HEK293 (cell line): Measurements from ENCODE around the gene ERVK3-1.

Experiments used
- GLIS2 ChIP-seq: fragments of 450-650 bp; formaldehyde crosslinking; IDR thresholded peaks from 2 replicates; pipeline ENCODE4 v1.5.1; 2016; ENCODE audit warnings: missing biosample characterization, missing genetic modification characterization
- HOXC10 ChIP-seq: sonication (generic); formaldehyde crosslinking; IDR thresholded peaks from 2 replicates; pipeline ENCODE4 v1.8.1; 2023; ENCODE audit warnings: mild to moderate bottlenecking, missing genetic modification reagents
- SETDB1 ChIP-seq: IDR thresholded peaks from one replicate; pipeline ENCODE4 v1.6.1; 2017; ENCODE audit warnings: mild to moderate bottlenecking, low read length, moderate library complexity, mixed read lengths; ENCODE audit not compliant: insufficient read length
- ZFP41 ChIP-seq: fragments of 450-650 bp; formaldehyde crosslinking; IDR thresholded peaks from 2 replicates; pipeline ENCODE4 v1.5.1; 2016; ENCODE audit warnings: missing biosample characterization, missing genetic modification characterization, borderline replicate concordance
- ZFP69B ChIP-seq: fragments of 450-650 bp; formaldehyde crosslinking; IDR thresholded peaks from 2 replicates; pipeline ENCODE4 v1.5.1; 2016; ENCODE audit warnings: missing biosample characterization, missing genetic modification characterization
- ZNF114 ChIP-seq: fragments of 450-650 bp; formaldehyde crosslinking; IDR thresholded peaks from 2 replicates; pipeline ENCODE4 v1.5.0; 2017; ENCODE audit warnings: missing biosample characterization, missing genetic modification characterization
- ZNF146 ChIP-seq: fragments of 450-650 bp; formaldehyde crosslinking; IDR thresholded peaks from 2 replicates; pipeline ENCODE4 v1.5.1; 2016; ENCODE audit warnings: missing biosample characterization, missing genetic modification characterization
- ZNF174 ChIP-seq: fragments of 450-650 bp; formaldehyde crosslinking; IDR thresholded peaks from 2 replicates; pipeline ENCODE4 v1.5.0; 2017; ENCODE audit warnings: missing biosample characterization, mild to moderate bottlenecking, missing genetic modification characterization
- ZNF223 ChIP-seq: fragments of 450-650 bp; formaldehyde crosslinking; IDR thresholded peaks from 2 replicates; pipeline ENCODE4 v1.5.1; 2016; ENCODE audit warnings: missing biosample characterization, missing genetic modification characterization
- ZNF549 ChIP-seq: fragments of 450-650 bp; IDR thresholded peaks from 2 replicates; pipeline ENCODE4 v1.5.1; 2018; ENCODE audit warnings: missing biosample characterization, missing genetic modification characterization, mild to moderate bottlenecking, inconsistent platforms, moderate library complexity
- ZNF555 ChIP-seq: fragments of 450-650 bp; formaldehyde crosslinking; conservative IDR thresholded peaks from 2 replicates; pipeline ENCODE4 v1.5.1; 2017; ENCODE audit warnings: missing biosample characterization, mild to moderate bottlenecking, missing genetic modification characterization, inconsistent platforms
- ZNF560 ChIP-seq: fragments of 450-650 bp; formaldehyde crosslinking; IDR thresholded peaks from 2 replicates; pipeline ENCODE4 v1.5.1; 2017; ENCODE audit warnings: missing biosample characterization, missing genetic modification characterization, borderline replicate concordance
- ZNF596 ChIP-seq: fragments of 450-650 bp; IDR thresholded peaks from 2 replicates; pipeline ENCODE4 v1.5.0; 2018; ENCODE audit warnings: missing biosample characterization, mild to moderate bottlenecking, missing genetic modification characterization, moderate library complexity
- ZNF677 ChIP-seq: fragments of 450-650 bp; IDR thresholded peaks from 2 replicates; pipeline ENCODE4 v1.5.0; 2018; ENCODE audit warnings: missing biosample characterization, mild to moderate bottlenecking, missing genetic modification characterization, moderate library complexity
- ZNF768 ChIP-seq: fragments of 450-650 bp; formaldehyde crosslinking; IDR thresholded peaks from 2 replicates; pipeline ENCODE4 v1.5.1; 2018; ENCODE audit warnings: missing biosample characterization, mild to moderate bottlenecking, missing genetic modification characterization
- ZNF792 ChIP-seq: fragments of 450-650 bp; formaldehyde crosslinking; IDR thresholded peaks from 2 replicates; pipeline ENCODE4 v1.5.1; 2016; ENCODE audit warnings: missing biosample characterization, missing genetic modification characterization
- ZSCAN16 ChIP-seq: fragments of 450-650 bp; formaldehyde crosslinking; IDR thresholded peaks from 2 replicates; pipeline ENCODE4 v1.5.1; 2016; ENCODE audit warnings: missing biosample characterization, missing genetic modification characterization
- TF ChIP-seq, protein P1 (sequence below): fragments of 450-650 bp; formaldehyde crosslinking; IDR thresholded peaks from 2 replicates; pipeline ENCODE4 v1.5.1; 2016; ENCODE audit warnings: missing biosample characterization, missing genetic modification characterization
- TF ChIP-seq, protein P2 (sequence below): fragments of 450-650 bp; formaldehyde crosslinking; IDR thresholded peaks from 2 replicates; pipeline ENCODE4 v1.5.1; 2016; ENCODE audit warnings: missing biosample characterization, missing genetic modification characterization
- TF ChIP-seq, protein P3 (sequence below): fragments of 450-650 bp; formaldehyde crosslinking; IDR thresholded peaks from 2 replicates; pipeline ENCODE4 v1.5.1; 2016; ENCODE audit warnings: missing biosample characterization, missing genetic modification characterization, borderline replicate concordance
- TF ChIP-seq, protein P4 (sequence below): fragments of 450-650 bp; formaldehyde crosslinking; IDR thresholded peaks from 2 replicates; pipeline ENCODE4 v1.5.1; 2016; ENCODE audit warnings: missing biosample characterization, missing genetic modification characterization
- TF ChIP-seq, protein P5 (sequence below): fragments of 450-650 bp; formaldehyde crosslinking; IDR thresholded peaks from 2 replicates; pipeline ENCODE4 v1.5.1; 2017; ENCODE audit warnings: missing biosample characterization, missing genetic modification characterization
- TF ChIP-seq, protein P6 (sequence below): fragments of 450-650 bp; formaldehyde crosslinking; IDR thresholded peaks from 2 replicates; pipeline ENCODE4 v1.5.1; 2016; ENCODE audit warnings: missing biosample characterization, missing genetic modification characterization
- TF ChIP-seq, protein P7 (sequence below): fragments of 450-650 bp; formaldehyde crosslinking; IDR thresholded peaks from 2 replicates; pipeline ENCODE4 v1.5.1; 2016; ENCODE audit warnings: missing biosample characterization, missing genetic modification characterization

Gene ERVK3-1

DNA sequence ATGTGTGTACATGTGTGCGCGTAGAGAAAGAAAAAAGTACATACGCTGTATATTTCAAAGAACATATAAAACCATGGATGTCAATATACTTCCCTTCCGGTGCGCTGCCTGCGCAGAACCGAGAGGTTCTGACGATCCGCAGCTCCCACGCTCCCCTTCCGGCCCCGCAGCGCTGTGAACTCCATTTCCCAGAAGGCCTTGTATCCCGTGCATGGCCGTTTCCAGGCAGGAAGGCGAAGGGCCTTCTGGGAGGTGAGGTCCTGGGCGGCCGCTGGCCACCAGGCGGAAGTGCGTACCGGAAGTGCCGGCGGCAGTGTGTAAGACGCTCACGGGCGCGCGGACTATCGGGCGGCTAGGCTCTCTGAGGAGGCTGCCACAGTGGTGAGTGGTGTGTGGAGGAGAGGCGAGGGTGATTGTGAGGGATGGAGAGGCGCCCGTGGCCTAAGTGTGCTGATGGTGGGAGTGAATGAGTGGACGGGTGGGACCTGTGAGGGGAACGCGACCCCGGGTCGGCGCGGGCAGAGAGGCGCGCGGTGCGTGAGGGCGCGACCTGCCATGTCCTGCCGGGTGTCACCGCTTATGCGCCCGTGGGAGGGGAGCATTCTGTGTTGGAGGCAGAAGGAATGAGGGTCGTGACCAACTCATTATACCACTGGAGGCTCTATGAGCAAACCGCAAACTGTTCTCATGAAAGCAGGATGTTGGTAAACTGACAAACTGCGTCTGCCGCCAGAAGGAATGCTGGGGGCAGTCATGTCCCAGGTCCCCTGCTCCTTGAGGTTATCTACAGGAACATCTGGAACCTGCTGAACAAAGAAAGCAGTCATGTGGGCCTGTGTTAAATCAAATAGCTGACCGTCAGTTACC lies at the start of gene ERVK3-1 (continued):
- TF ChIP-seq, protein P1, sequence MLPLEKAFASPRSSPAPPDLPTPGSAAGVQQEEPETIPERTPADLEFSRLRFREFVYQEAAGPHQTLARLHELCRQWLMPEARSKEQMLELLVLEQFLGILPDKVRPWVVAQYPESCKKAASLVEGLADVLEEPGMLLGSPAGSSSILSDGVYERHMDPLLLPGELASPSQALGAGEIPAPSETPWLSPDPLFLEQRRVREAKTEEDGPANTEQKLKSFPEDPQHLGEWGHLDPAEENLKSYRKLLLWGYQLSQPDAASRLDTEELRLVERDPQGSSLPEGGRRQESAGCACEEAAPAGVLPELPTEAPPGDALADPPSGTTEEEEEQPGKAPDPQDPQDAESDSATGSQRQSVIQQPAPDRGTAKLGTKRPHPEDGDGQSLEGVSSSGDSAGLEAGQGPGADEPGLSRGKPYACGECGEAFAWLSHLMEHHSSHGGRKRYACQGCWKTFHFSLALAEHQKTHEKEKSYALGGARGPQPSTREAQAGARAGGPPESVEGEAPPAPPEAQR (tag by site-specific recombination) = no peak
- TF ChIP-seq ZFP41 (tag by site-specific recombination) = no peak
- TF ChIP-seq HOXC10 (CRISPR knock-in tag) = peak; percentile 96; the same call in 1 of the 2 replicates
- TF ChIP-seq, protein P2, sequence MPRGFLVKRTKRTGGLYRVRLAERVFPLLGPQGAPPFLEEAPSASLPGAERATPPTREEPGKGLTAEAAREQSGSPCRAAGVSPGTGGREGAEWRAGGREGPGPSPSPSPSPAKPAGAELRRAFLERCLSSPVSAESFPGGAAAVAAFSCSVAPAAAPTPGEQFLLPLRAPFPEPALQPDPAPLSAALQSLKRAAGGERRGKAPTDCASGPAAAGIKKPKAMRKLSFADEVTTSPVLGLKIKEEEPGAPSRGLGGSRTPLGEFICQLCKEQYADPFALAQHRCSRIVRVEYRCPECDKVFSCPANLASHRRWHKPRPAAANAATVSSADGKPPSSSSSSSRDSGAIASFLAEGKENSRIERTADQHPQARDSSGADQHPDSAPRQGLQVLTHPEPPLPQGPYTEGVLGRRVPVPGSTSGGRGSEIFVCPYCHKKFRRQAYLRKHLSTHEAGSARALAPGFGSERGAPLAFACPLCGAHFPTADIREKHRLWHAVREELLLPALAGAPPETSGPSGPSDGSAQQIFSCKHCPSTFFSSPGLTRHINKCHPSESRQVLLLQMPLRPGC (tag by site-specific recombination) = peak; percentile 42; the same call in 1 of the 2 replicates
- no peak for TF ChIP-seq GLIS2 (tag by site-specific recombination)
- TF ChIP-seq, protein P3, sequence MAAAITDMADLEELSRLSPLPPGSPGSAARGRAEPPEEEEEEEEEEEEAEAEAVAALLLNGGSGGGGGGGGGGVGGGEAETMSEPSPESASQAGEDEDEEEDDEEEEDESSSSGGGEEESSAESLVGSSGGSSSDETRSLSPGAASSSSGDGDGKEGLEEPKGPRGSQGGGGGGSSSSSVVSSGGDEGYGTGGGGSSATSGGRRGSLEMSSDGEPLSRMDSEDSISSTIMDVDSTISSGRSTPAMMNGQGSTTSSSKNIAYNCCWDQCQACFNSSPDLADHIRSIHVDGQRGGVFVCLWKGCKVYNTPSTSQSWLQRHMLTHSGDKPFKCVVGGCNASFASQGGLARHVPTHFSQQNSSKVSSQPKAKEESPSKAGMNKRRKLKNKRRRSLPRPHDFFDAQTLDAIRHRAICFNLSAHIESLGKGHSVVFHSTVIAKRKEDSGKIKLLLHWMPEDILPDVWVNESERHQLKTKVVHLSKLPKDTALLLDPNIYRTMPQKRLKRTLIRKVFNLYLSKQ (tag by site-specific recombination) = no peak
- TF ChIP-seq ZNF560 (tag by site-specific recombination) = no peak
- no peak for TF ChIP-seq ZNF223 (tag by site-specific recombination)
- no peak for TF ChIP-seq ZNF555
- TF ChIP-seq, protein P4, sequence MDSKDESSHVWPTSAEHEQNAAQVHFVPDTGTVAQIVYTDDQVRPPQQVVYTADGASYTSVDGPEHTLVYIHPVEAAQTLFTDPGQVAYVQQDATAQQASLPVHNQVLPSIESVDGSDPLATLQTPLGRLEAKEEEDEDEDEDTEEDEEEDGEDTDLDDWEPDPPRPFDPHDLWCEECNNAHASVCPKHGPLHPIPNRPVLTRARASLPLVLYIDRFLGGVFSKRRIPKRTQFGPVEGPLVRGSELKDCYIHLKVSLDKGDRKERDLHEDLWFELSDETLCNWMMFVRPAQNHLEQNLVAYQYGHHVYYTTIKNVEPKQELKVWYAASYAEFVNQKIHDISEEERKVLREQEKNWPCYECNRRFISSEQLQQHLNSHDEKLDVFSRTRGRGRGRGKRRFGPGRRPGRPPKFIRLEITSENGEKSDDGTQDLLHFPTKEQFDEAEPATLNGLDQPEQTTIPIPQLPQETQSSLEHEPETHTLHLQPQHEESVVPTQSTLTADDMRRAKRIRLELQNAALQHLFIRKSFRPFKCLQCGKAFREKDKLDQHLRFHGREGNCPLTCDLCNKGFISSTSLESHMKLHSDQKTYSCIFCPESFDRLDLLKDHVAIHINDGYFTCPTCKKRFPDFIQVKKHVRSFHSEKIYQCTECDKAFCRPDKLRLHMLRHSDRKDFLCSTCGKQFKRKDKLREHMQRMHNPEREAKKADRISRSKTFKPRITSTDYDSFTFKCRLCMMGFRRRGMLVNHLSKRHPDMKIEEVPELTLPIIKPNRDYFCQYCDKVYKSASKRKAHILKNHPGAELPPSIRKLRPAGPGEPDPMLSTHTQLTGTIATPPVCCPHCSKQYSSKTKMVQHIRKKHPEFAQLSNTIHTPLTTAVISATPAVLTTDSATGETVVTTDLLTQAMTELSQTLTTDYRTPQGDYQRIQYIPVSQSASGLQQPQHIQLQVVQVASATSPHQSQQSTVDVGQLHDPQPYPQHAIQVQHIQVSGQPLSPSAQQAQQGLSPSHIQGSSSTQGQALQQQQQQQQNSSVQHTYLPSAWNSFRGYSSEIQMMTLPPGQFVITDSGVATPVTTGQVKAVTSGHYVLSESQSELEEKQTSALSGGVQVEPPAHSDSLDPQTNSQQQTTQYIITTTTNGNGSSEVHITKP (tag by site-specific recombination) = peak; percentile 97
- TF ChIP-seq, protein P5, sequence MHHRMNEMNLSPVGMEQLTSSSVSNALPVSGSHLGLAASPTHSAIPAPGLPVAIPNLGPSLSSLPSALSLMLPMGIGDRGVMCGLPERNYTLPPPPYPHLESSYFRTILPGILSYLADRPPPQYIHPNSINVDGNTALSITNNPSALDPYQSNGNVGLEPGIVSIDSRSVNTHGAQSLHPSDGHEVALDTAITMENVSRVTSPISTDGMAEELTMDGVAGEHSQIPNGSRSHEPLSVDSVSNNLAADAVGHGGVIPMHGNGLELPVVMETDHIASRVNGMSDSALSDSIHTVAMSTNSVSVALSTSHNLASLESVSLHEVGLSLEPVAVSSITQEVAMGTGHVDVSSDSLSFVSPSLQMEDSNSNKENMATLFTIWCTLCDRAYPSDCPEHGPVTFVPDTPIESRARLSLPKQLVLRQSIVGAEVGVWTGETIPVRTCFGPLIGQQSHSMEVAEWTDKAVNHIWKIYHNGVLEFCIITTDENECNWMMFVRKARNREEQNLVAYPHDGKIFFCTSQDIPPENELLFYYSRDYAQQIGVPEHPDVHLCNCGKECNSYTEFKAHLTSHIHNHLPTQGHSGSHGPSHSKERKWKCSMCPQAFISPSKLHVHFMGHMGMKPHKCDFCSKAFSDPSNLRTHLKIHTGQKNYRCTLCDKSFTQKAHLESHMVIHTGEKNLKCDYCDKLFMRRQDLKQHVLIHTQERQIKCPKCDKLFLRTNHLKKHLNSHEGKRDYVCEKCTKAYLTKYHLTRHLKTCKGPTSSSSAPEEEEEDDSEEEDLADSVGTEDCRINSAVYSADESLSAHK (tag by site-specific recombination) = no peak; the same call in 1 of the 2 replicates
- TF ChIP-seq ZSCAN16 (tag by site-specific recombination) = peak; percentile 72; the same call in 1 of the 2 replicates
- no peak for TF ChIP-seq SETDB1
- no peak for TF ChIP-seq ZNF174
- no peak for TF ChIP-seq ZNF114 (tag by site-specific recombination)
- TF ChIP-seq ZNF768 (tag by site-specific recombination) = no peak; the same call in 1 of the 2 replicates
- TF ChIP-seq ZFP69B (tag by site-specific recombination) = no peak
- TF ChIP-seq, protein P6, sequence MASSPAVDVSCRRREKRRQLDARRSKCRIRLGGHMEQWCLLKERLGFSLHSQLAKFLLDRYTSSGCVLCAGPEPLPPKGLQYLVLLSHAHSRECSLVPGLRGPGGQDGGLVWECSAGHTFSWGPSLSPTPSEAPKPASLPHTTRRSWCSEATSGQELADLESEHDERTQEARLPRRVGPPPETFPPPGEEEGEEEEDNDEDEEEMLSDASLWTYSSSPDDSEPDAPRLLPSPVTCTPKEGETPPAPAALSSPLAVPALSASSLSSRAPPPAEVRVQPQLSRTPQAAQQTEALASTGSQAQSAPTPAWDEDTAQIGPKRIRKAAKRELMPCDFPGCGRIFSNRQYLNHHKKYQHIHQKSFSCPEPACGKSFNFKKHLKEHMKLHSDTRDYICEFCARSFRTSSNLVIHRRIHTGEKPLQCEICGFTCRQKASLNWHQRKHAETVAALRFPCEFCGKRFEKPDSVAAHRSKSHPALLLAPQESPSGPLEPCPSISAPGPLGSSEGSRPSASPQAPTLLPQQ (tag by site-specific recombination) = peak; percentile 86
- TF ChIP-seq ZNF596 (tag by site-specific recombination) = no peak
- TF ChIP-seq ZNF146 = no peak
- TF ChIP-seq, protein P7, sequence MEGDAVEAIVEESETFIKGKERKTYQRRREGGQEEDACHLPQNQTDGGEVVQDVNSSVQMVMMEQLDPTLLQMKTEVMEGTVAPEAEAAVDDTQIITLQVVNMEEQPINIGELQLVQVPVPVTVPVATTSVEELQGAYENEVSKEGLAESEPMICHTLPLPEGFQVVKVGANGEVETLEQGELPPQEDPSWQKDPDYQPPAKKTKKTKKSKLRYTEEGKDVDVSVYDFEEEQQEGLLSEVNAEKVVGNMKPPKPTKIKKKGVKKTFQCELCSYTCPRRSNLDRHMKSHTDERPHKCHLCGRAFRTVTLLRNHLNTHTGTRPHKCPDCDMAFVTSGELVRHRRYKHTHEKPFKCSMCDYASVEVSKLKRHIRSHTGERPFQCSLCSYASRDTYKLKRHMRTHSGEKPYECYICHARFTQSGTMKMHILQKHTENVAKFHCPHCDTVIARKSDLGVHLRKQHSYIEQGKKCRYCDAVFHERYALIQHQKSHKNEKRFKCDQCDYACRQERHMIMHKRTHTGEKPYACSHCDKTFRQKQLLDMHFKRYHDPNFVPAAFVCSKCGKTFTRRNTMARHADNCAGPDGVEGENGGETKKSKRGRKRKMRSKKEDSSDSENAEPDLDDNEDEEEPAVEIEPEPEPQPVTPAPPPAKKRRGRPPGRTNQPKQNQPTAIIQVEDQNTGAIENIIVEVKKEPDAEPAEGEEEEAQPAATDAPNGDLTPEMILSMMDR (tag by site-specific recombination) = peak; percentile 84; the same call in 1 of the 2 replicates
- TF ChIP-seq ZNF677 (tag by site-specific recombination) = no peak
- no peak for TF ChIP-seq ZNF549 (tag by site-specific recombination)
- peak; percentile 83; the same call in 1 of the 2 replicates for TF ChIP-seq ZNF792 (tag by site-specific recombination)
